Activated CD4-positive, alpha-beta T cell treated with anti-CD3 and anti-CD28 coated beads, Interleukin-2, amount 50 U/mL, for 16 hours (primary cell): Measurements from ENCODE around the gene ASZ1.
"Not testable (repeated sequence)": the region's sequence is repeated elsewhere in the genome, so short reads cannot be mapped to it uniquely, and the experiment has no call there.

Experiments
- DNase-seq: peaks from one replicate; pipeline ENCODE4 v3.0.0-alpha.2; 2020

Gene ASZ1

DNA sequence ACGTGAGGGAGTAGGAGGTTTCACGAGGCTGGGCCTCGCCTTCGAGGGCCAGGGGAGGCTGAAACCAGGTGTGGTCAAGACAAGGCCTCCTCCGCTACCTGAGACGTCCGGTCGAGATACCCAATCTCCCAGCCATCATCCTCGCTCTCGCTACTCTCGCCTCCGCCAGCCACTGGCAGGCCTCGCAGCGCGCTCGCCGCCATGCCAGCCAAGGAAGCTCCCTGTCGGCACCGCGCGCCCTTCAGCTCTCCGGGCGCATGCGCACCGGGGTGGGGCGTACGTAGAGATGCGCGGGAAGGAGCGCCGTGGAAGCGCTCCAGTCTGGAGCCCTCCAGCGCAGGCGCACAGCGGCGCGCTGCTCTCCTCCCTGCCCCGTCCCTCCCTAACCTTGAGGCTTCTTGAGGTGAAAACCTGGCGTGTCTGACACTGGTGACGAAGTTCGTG lies at the start of gene ASZ1:
Gene ASZ1, minus strand, starts transcription at position 236 of the 444 bp plus-strand sequence. Its CDS starts 33 bp downstream, at position 203.
- DNase-seq = no peak

- DNase-seq = no peak
These were observed 49.4 kb upstream of the ASZ1 start for GRCh38 chr7:117476557-117477215.

DNA sequence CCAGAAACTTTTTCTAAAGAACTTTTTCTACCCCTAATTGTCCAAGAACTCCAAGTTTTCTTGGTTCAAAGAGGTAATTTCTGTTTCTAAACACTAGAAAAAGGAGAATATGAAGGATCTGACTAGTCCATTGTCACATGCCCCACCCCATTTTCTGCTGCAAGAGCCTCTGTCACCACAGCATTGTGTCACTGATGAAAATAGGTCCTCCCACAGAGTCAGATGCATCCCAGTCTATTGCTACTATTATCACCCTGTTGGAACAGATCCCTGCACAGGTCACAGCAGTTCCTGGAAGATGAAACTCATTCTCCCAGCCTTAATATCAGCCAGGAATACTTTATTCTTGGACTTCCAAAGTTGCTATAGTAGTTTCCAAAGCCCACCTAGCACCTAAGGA lies 45.0 kb upstream of the ASZ1 start:
- DNase-seq = no peak

DNA sequence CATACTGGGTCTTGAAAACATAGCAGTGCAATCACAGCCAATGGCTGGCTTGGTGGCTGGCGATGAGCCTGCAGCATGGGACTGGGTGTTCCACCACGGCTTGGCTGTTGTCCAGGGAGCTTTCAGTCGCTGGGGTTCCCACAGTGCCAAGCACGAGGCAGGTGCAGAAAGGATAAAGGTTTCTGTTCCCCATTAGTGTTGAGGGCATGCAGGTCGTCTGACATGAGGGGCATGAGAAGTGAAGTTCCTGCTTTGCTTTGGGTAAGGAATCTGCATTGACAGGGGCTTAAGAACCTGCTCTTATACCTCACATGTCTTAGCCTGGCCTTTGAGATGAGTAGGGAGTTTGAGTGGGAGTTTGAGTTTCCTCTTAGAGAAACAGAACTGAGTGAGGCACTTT lies 43.5 kb upstream of the ASZ1 start:
- no peak for DNase-seq

DNA sequence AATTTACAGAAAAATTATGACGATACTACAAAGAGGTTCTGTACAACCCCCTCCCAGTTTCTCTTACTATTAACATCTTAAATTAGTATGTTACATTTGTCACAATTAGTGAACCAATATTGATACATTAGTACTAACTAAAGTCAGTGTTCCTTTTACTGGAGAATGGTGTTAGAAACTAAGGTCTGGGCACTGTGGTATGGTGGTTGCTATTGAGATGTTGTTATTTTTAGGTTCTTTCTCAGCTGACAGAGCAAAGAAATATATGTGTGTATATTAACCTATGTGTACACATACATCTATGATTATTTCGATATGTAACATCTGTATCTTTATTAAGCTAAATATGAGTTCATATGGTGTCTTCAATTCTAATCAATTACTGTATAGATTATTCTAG lies 40.9 kb upstream of the ASZ1 start:
- DNase-seq = no peak

- not testable (repeated sequence) for DNase-seq
These were observed 33.5 kb upstream of the ASZ1 start for GRCh38 chr7:117460815-117461214.

GRCh38 chr7:117459735-117460134 lies 32.4 kb upstream of the ASZ1 start:
- DNase-seq = no peak

- DNase-seq = peak; percentile 6
These were observed 31.8 kb upstream of the ASZ1 start for GRCh38 chr7:117458977-117459583.

DNA sequence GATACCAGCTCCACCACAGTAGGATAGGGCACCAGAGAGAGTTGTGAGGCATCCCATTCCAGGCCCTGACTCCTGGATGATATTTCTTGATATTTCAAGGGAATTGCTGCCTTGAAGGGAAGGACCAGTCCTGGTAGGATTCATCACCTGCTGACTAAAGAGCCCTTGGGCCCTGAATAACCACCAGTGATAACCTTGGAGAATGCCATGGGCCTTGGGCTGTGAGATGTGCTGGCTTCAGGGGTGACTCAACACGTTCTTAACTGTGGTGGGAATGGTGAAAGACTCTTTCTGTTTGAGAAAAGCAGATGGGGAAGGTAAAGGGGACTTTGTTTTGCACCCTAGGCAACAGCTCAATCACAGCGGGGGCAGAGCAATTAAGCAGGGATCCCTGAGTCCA lies 21.4 kb upstream of the ASZ1 start:
- DNase-seq = no peak

GRCh38 chr7:117446220-117446815 lies 19.0 kb upstream of the ASZ1 start:
- no peak for DNase-seq

DNA sequence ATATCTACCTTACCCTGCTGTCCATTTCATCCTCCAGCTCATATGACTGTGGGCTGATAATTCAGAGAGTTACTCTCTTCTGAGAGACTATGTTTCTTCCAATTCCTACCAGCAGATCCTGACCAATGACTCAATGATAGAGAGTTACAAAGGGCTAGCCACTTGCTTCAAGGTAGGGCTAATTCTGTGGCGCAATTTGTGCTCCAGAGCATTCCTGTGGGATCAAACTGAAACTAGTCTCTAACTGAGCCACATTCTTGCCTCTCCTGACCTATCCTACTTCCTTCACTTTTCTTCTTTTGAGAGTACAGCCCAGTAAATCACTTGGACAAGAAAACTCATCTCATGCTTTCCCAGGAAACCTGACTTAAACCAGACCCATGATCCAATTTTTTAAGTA lies 17.9 kb upstream of the ASZ1 start:
- DNase-seq = no peak

- DNase-seq = no peak
These were observed 17.4 kb upstream of the ASZ1 start for GRCh38 chr7:117444646-117445045.

DNA sequence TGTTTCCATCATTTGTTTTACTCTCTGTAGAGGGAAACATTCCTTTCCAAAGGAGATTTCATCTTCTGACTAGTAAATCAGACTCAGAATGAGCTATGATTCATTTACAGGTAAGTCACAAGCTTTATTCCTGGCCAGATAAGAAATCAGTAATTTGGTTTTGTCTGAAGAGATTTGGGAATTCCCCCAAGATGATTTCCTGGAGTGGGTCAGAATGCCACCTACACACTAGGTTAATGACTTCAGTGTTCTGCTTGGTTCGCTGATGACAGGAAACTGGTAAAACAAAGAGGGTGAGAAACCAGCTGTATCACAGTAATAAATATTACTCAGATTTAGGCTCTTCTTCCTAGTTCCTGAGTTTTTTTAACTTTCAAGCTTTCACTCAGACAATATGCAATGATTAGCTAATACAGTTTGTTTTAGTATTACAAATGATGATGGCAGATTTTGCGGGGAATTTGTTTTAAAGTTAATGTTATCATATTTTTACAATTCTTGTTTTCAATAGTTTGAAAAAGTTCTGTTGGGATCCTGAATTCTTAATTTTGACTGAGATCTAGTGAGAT lies 8.3 kb upstream of the ASZ1 start:
- DNase-seq = peak; percentile 72

DNA sequence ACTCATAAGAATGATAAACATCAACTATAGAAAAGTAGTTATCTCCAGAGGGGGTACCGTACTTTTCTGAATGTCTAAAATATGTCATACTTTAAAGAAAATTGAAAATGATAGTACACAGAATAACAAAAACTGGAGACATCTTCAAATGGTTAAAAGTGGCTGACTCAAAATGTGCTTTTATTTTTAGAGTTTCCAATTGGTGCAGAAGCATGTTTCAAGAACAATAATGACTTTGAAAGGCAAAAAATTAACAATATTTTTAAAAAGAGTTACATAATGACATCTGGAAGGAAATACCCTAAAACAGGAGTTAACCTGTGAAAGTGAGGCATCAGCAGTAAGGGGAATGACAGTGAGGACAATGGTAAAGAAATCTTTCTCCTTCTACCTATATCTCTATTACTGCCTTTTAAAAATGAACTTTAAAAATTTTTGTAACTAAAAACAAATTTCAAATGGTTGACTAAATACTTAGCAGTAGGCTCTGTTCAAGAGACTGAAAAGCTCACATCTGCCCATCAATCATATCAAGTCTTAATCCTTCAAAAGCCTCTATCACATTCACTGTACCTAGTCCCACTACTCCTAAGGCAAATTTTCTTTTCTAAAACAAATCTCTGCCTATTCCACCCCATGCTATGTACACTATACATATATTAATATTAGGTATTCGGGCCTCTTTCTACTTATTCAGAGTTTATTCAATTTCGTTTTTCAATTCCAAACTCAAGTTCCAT lies 3.0 kb downstream of the ASZ1 start:
- peak; percentile 34 for DNase-seq

GRCh38 chr7:117414591-117414990 lies 12.7 kb downstream of the ASZ1 start:
- not testable (repeated sequence) for DNase-seq

DNA sequence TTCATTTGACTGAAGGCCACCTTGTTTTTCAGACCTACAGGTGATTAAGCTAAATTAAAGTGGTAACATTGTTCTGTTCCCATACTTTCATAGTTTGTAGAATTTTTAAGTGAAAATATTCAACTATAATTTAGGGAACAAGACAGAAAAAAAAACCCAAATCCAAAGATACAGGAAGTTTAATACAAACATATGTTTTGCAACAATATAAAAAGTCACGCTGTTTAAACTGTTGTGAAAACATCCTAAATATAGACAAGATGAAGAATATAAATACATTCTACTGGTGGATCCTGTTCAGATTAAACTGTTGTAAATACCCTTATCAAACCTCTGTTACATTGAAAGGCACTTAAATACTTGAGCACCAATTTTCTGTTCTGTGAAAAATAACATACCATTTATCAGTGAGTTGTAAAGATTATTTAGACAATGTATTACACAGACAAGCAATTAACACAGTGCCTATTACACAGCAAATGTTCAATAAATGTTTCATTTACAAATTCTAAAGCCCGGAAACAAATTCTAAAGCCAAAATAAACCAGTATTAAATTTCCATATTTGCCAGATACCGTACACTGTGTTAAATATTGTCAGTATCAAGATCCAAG lies 14.2 kb downstream of the ASZ1 start:
- no peak for DNase-seq

DNA sequence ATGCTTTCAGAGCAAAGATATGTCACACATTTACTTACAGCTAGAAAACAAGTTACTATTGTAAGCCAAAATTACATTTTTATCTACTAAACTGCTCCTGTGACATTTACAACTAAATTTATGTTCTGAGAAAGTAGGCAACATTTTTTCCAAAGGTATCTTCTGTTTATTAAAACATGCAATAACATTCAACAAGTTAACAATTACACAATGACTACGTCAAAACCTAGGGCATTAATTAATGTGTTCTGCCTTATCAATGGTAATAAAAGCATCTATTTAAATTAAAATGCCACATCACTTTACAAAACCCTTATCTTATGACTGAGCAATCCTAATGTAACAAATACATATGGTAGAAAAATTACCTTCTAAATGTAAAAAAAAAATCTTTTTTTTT lies 14.9 kb downstream of the ASZ1 start:
- DNase-seq = no peak

DNA sequence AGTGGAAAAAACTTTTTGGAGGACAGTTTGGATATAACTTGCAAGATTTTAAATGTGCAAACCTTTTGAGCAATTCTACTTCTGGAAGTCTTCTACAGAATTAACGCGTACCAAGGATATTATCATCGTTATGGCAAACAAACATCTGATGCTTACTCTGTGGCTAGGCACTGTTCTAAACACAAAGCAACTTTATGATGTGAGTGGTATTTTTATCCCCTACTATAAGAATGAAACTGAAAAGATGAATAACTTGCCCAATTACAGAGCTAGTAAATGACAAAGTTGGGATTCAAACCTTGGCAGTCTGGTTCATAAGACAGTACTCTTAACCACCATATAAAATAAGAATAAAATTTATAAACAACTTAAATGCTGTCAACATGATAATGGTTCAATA lies 15.8 kb downstream of the ASZ1 start:
- DNase-seq = no peak

DNA sequence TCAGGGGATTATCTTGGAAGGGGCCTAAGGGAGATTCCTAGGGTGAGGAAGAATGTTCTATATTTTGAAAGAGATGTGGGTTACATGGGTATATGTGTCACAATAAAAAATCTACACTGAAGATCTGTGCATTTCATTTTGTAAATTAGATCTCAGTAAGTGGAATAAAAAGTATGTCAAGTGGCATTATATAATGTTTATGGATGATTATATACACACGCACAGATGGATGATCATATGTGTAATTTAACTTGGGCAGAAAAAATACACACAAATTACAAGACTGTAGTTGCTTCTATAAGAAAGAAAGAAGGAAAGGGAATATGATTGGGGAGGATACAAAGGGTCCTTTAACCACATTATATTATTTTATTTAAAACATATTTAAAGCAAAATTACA lies 18.5 kb downstream of the ASZ1 start:
- DNase-seq = no peak

- DNase-seq = no peak
These were observed 21.8 kb downstream of the ASZ1 start for GRCh38 chr7:117405519-117405918.

- DNase-seq = no peak
These were observed 23.6 kb downstream of the ASZ1 start for GRCh38 chr7:117403737-117404136.

- no peak for DNase-seq
These were observed 25.2 kb downstream of the ASZ1 start for GRCh38 chr7:117402109-117402508.
